GM12878 (cell line): ENCODE results near the gene DOCK1. TPM values are rescaled to one million over a fixed set of nuclear protein-coding genes. Genes with fewer than 3 reads are reported as not detected.

Experiments used
- ATAC-seq: fragments of 200-7000 bp; cut with Tn5 transposase; 3 replicates; pipeline ENCODE4 v1.9.1; 2020; ENCODE audit warnings: mild to moderate bottlenecking, moderate library complexity
- BruUV-seq: library from RNA; stranded (reverse); fragments of 400-500 nt; replicated peaks from 2 replicates; lab custom pipeline; 2021; lab: Mats Ljungman, UMichigan
- CTCF ChIA-PET: fragments of 300-600 bp; sonication (Branson Sonifier 250); formaldehyde crosslinking; extraction: SDS; loops from one replicate; lab custom pipeline; 2021; ENCODE audit warnings: inconsistent platforms; lab: Yijun Ruan, JAX
- POLR2A ChIA-PET: fragments of 350-600 bp; formaldehyde crosslinking; extraction: SDS; loops from one replicate; lab custom pipeline; 2021; ENCODE audit warnings: inconsistent platforms; lab: Charles Lee
- RAD21 ChIA-PET: fragments of 300-600 bp; sonication (Branson Sonifier 250); formaldehyde crosslinking; loops from one replicate; lab custom pipeline; 2023; ENCODE audit warnings: antibody characterized with exemption; ENCODE audit not compliant: unreplicated experiment; lab: Charles Lee
- SMC1A ChIA-PET: fragments of 300-600 bp; sonication (Branson Sonifier 250); formaldehyde crosslinking; loops from one replicate; lab custom pipeline; 2023; ENCODE audit not compliant: unreplicated experiment, uncharacterized antibody; lab: Charles Lee
- DNase-seq: peaks from one replicate; pipeline ENCODE4 v3.0.0-alpha.2; 2011; ENCODE audit warnings: low read depth, low spot score
- FAIRE-seq: peaks from 3 replicates; lab custom pipeline; 2011; peaks lifted over from hg19 to GRCh38; lab: Jason Lieb, UNC
- H2AFZ ChIP-seq: 2 replicates; pipeline ENCODE4 v1.6.0; 2011; ENCODE audit warnings: low read depth, low read length, control low read depth; ENCODE audit not compliant: control insufficient read depth
- H3K27ac ChIP-seq: 2 replicates; pipeline ENCODE4 v1.5.1; 2011; ENCODE audit warnings: control low read depth; ENCODE audit not compliant: control insufficient read depth, insufficient read depth
- H3K27me3 ChIP-seq, 2 experiments: replicated peaks in 1 of 2; 2 replicates each; pipeline versions ENCODE4 v1.6.0 to v1.6.1; 2011; ENCODE audit warnings: low read length in 1 of 2; ENCODE audit not compliant: control insufficient read depth in 2 of 2, insufficient read depth in 2 of 2
- H3K36me3 ChIP-seq, 2 experiments: 2 replicates each; pipeline ENCODE4 v1.5.1; 2011; ENCODE audit warnings: low read length in 1 of 2; ENCODE audit not compliant: control insufficient read depth in 2 of 2, insufficient read depth in 2 of 2
- H3K4me1 ChIP-seq: 2 replicates; pipeline ENCODE4 v1.6.1; 2011; ENCODE audit warnings: mild to moderate bottlenecking, low read length, moderate library complexity, mixed read lengths; ENCODE audit not compliant: control insufficient read depth, insufficient read depth
- H3K4me2 ChIP-seq: 2 replicates; pipeline ENCODE4 v1.6.0; 2011; ENCODE audit warnings: control low read depth; ENCODE audit not compliant: control insufficient read depth, insufficient read depth
- H3K4me3 ChIP-seq: fragments of 200-600 bp; sonication (generic); 2 replicates; pipeline ENCODE4 v1.5.1; 2016
- H3K79me2 ChIP-seq: 2 replicates; pipeline ENCODE4 v1.6.0; 2011; ENCODE audit warnings: low read length; ENCODE audit not compliant: control insufficient read depth, insufficient read depth
- H3K9ac ChIP-seq: 2 replicates; pipeline ENCODE4 v1.8.0; 2011; ENCODE audit warnings: low read length, control low read depth, mixed read lengths; ENCODE audit not compliant: control insufficient read depth, insufficient read depth
- H3K9me3 ChIP-seq: replicated peaks from 3 replicates; pipeline ENCODE4 v1.5.1; 2011; ENCODE audit warnings: mild to moderate bottlenecking, low read length; ENCODE audit not compliant: control insufficient read depth, insufficient read depth
- H4K20me1 ChIP-seq: 2 replicates; pipeline ENCODE4 v1.6.0; 2011; ENCODE audit not compliant: control insufficient read depth, insufficient read depth
- BRCA1 ChIP-seq: IDR thresholded peaks from 2 replicates; pipeline ENCODE4 v1.6.1; 2011; ENCODE audit warnings: low read depth, low read length, improper control_type of control experiment
- E4F1 ChIP-seq: fragments of 450-650 bp; IDR thresholded peaks from 2 replicates; pipeline ENCODE4 v1.6.1; 2018; ENCODE audit warnings: borderline replicate concordance, mild to moderate bottlenecking; ENCODE audit not compliant: partially characterized antibody
- HSF1 ChIP-seq: fragments of 150-350 bp; IDR thresholded peaks from 2 replicates; pipeline ENCODE4 v1.6.1; 2014; ENCODE audit warnings: mild to moderate bottlenecking, low read depth, low read length
- MTA3 ChIP-seq: IDR thresholded peaks from 2 replicates; pipeline ENCODE4 v1.6.1; 2012; ENCODE audit warnings: low read length, inconsistent platforms, borderline replicate concordance
- NKRF ChIP-seq: fragments of 450-650 bp; conservative IDR thresholded peaks from 2 replicates; pipeline ENCODE4 v1.6.1; 2017; ENCODE audit warnings: mild to moderate bottlenecking, moderate library complexity
- POU2F2 ChIP-seq: IDR thresholded peaks from 3 replicates; pipeline ENCODE4 v1.6.1; 2011; ENCODE audit warnings: low read depth, mild to moderate bottlenecking, low read length, borderline replicate concordance
- RUNX3 ChIP-seq: IDR thresholded peaks from 2 replicates; pipeline ENCODE4 v1.6.1; 2012; ENCODE audit warnings: low read length, inconsistent platforms
- TBL1XR1 ChIP-seq: IDR thresholded peaks from 2 replicates; pipeline ENCODE4 v1.6.1; 2012; ENCODE audit warnings: low read depth, low read length, improper control_type of control experiment
- ZNF687 ChIP-seq: fragments of 450-650 bp; IDR thresholded peaks from 2 replicates; pipeline ENCODE4 v1.6.1; 2017; ENCODE audit warnings: mild to moderate bottlenecking, moderate library complexity
- ZZZ3 ChIP-seq: IDR thresholded peaks from 2 replicates; pipeline ENCODE4 v1.6.1; 2011; ENCODE audit warnings: low read depth; ENCODE audit not compliant: control insufficient read depth, insufficient read length
- WGBS: methylation state at CpG from one replicate; pipeline ENCODE4 v1.1.6; 2016; ENCODE audit warnings: low lambda C conversion rate; ENCODE audit not compliant: insufficient replicate concordance, insufficient coverage; ENCODE audit errors: missing lambda C conversion rate; 5-methylcytosine and 5-hydroxymethylcytosine counted together
- in situ Hi-C: fragments of 300-500 bp; cut with MboI; formaldehyde crosslinking; loops from 9 replicates; pipeline ENCODE4 v1.14.3; 2018; ENCODE audit warnings: mixed read lengths
- intact Hi-C: fragments of 100-400 bp; cut with micrococcal nuclease; formaldehyde crosslinking; loops from one replicate; pipeline ENCODE4 v1.14.2; 2022; ENCODE audit not compliant: unreplicated experiment
- polyA plus RNA-seq, 11 experiments: library from polyadenylated mRNA; depleted of rRNA in 4 of 11; unstranded in 6 of 11; stranded (reverse) in 5 of 11; fragments of >200 nt; fragmentation: Nextera tagmentation in 4 of 11; fragmentation: Illumina TruSeq in 1 of 11; extraction: Ambion mirVana in 4 of 11; extraction: Trizol in 1 of 11; gene quantifications; 1 replicate in 1 of 11; 2 replicates in 10 of 11; pipeline versions ENCODE4 v1.2.1 to v1.2.3, GENCODE V29; 2011 to 2016; ENCODE audit warnings: inconsistent platforms in 2 of 11, missing spikeins in 2 of 11, low read depth in 1 of 11
- total RNA-seq, 4 experiments: library from RNA; depleted of rRNA in 3 of 4; stranded (reverse); fragments of >200 nt in 3 of 4; fragmentation: Illumina TruSeq in 1 of 4; extraction: Trizol in 1 of 4; gene quantifications; 2 replicates each; pipeline versions ENCODE4 v1.2.1 to v1.2.3, GENCODE V29; 2013 to 2021

The DOCK1 gene
- total and polyA plus RNA-seq, 10 of the 15 experiments (the other 5 are each of a cell fraction or from before 2014, with no cell fraction given): 0.05 to 0.18 TPM; not detected in 8

- BruUV-seq: no TSS peak
- WGBS: 23% methylated on average over 5 of the region's 5 CpGs
- no peaks in the 10 kb centered on the region for H3K9me3 ChIP-seq
- TF ChIP-seq POU2F2 (no peak), MTA3 (no peak), E4F1 (no peak), BRCA1 (no peak), HSF1 (no peak), TBL1XR1 (no peak), ZZZ3 (no peak), NKRF (no peak), ZNF687 (no peak), RUNX3 (no peak)
- TF ChIP-seq, all 136 proteins: peak for 0
- Histone ChIP-seq H3K4me3 (no peak overlapping the region), H3K9ac (no peak overlapping the region), H3K27ac (no peak overlapping the region), H3K79me2 (no peaks in the 10 kb centered on the region), H3K27me3 (no peaks in the 10 kb centered on the region), H2AFZ (no peak overlapping the region), H3K4me1 (no peaks in the 10 kb centered on the region), H4K20me1 (no peaks in the 10 kb centered on the region), H3K36me3 (no peaks in the 10 kb centered on the region), H3K4me2 (no peak overlapping the region)
- ChIA-PET POLR2A (no interaction called here), RAD21 (no interaction called here), CTCF (no interaction called here), SMC1A (no interaction called here)
- DNase-seq (no peak), FAIRE-seq (no peak), ATAC-seq (no peak)
- intact Hi-C loops: no loop called here
- in situ Hi-C loops: no loop called here
Observed at GRCh38 chr10:127470911-127471310, 565.7 kb downstream of the DOCK1 start.
